GM21723 (cell line): ENCODE measurements around the gene GCK.
"Not testable (repeated sequence)": the region's sequence is repeated elsewhere in the genome, so short reads cannot be mapped to it uniquely, and the experiment has no call there.

Experiments used
- ATAC-seq: cut with Tn5 transposase; IDR thresholded peaks from one replicate; pipeline ENCODE4 v1.9.1; 2021; ENCODE audit warnings: mild to moderate bottlenecking, moderate library complexity; ENCODE audit not compliant: unreplicated experiment

The GCK gene

DNA sequence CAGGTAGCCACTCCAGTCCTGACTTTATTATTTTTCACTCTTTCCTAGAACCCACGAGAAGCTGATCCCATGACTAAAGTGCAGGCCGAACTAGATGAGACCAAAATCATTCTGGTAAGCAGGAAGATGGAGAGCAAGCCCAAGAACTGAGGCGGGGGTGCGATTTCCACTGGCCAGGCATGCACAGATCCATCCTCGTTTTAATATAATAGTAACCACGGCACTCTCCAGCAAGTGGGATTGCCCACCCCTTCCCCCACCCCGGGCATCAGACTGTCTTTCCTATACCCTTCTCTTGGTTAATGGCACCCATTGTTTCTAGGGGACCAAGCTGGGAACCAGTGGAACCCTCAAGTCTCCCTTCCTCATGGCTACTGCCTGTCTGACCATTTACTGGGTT lies 18.8 kb upstream of the GCK start:
- ATAC-seq: no peak

DNA sequence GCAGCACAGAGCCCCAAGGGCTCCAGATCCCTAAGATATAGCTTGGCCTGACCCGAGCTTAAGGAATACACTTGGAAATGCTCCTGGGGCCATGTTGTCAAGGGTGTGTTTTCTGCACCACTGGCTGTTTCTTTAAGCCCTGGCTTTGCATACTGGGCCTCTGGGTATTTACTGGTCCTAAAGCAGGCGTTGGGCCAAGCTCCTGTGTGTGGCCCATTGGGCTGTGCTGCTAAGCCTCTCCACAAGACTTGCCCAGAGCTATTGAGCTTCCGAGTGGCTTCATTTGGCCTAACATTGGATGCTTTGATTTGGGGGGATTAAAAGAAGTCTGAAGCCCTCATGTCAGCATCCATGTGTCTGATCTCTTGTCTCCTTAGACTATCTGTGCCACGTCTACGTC lies 16.8 kb upstream of the GCK start:
- ATAC-seq: no peak

DNA sequence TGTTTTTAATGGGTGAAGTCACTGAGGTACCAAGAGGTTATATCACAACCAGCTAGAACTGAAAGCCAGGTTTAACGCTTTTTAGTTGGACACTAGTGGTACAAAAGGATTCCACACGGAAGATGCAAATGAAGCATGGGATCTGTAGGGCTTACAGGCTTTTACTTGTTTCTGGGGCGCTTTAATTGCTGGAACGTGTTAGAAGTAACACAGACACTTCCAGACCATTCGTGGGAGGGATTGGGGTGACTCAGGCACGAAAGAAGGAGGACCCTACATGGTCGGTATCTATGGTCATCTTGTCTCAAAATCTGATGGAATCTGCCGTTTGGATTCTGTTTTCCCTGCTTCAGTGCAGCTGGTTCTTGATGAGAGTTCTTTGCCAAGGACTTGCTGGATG lies 12.6 kb upstream of the GCK start:
- ATAC-seq: no peak

DNA sequence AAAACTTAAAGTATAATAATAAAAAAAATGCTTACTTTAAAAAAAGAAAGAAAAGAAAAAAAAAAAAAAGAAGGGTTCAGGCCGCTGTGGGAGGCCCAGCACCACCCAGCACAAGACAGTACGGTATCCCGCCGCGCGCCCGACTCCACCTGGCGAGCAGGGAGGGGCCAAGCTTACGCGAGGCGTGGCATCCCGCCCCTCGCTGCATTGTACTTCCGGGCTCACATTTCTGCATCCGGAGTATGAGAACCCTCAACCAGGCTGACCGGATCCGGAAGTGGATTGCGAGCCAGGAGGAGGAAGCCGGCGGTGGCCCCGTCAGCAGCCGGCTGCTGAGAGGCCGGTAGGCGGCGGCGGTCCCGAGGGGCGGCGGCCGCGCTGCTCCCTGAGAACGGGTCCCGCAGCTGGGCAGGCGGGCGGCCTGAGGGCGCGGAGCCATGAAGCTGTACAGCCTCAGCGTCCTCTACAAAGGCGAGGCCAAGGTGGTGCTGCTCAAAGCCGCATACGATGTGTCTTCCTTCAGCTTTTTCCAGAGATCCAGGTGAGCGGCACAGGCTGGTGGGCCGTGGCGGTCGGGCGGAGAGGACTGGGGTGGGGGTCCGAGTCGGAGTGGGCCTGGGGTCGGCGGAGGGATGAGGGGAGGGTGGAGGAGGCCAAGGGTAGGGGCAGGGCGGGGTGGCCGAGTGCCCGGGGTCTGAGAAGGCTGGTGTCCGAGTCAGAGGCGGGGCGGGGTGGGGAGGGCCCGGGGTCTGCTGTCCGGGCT lies 11.6 kb upstream of the GCK start, which contains the start of gene YKT6:
Gene YKT6, plus strand, starts transcription at position 280 of the 763 bp plus-strand sequence. Its CDS starts 158 bp downstream, at position 438.
- peak; percentile 99 for ATAC-seq

DNA sequence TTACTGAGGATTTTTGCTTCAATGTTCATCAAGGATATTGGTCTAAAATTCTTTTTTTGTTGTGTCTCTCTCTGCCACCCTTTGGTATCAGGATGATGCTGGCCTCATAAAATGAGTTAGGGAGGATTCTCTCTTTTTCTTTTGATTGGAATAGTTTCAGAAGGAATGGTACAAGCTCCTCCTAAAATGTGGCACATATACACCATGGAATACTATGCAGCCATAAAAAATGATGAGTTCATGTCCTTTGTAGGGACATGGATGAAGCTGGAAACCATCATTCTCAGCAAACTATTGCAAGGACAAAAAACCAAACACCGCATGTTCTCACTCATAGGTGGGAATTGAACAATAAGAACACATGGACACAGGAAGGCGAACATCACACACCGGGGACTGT lies 10.9 kb upstream of the GCK start:
- ATAC-seq: not testable (repeated sequence)

DNA sequence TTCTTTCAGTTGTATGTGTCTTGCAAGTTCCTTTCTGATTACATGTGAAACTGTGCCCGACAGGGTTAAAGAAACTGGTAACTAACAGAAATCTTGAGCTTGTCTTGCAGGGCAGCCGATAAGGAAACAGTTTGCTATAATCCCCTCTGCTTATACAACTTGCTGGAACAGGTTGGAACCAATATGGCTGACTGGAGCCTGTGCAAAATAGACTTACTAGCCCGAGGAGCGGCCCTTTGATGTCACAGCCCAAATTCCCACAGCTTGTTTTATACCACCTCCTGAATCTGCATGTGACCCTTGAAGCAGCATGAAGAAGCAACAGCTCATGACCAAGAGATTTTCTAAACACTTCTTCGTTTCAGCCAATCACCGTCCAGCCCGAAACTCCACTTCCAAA lies 8.2 kb upstream of the GCK start:
- no peak for ATAC-seq

DNA sequence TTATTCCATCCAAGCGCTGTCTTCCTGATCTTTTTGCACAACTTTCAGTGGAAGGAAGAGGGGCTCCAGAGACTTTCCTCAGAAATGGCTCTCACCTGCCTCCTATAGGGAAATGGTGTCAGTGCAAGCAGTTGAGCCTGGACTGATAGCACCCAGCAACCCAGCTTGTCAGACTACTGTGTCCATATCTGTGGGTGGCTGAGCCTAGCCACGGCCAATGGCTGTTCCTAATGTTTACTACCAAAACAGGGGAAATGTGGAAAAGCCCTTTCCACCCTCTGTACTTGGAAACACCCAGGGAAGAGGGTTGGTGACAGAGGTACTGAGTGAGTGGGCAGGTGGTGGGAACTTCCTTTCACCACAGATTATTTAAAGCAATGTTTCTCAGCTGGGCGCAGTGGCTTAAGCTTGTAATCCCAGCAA lies 7.2 kb upstream of the GCK start:
- ATAC-seq: no peak

DNA sequence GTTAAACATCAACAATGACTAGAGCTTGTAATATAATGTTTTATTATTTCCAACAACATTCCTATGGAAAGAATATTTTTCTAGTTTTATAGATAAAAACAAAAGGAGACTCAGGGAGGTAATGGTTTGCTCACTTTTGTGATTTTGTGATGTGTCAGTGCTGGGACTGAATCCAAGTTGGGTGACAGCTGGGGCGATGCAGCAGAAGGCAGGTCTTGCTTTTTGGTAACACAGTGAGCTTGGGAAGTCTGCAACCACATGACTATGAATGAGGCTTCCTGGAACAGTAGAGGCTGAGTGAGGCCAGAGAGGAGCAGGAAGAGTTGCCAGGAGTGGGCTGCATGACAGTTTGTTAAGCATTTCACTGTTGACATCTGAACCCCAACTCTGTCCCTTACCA lies 6.7 kb upstream of the GCK start:
- no peak for ATAC-seq

DNA sequence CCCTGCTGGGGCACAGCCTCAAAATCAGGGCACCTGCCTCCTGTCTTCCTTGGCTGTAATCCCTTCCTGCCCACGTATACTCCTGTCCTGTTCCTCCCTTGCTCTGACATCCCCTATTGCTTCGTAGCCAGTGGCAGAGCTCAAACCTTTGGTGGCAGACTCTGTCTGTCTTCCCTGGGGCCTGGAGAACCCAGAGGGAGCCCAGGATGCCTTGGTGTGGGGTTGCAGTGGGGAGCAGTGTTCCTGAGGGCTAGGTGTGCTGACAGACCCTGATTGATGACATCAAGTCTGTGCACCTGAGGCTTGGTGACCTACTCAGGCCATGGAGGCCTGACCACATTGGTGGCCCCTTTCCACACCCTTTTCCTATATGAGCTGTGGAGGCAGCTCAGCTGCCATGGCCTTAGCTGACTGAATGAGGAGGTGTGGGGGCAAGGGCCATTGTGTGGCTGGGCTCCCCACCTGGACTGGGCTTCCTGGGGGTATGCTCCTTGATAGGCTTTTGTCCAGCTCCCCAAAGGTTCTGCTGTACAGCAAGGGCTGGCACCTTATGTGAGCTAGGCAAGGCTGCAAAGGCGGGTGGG lies 5.4 kb upstream of the GCK start:
- ATAC-seq: no peak

DNA sequence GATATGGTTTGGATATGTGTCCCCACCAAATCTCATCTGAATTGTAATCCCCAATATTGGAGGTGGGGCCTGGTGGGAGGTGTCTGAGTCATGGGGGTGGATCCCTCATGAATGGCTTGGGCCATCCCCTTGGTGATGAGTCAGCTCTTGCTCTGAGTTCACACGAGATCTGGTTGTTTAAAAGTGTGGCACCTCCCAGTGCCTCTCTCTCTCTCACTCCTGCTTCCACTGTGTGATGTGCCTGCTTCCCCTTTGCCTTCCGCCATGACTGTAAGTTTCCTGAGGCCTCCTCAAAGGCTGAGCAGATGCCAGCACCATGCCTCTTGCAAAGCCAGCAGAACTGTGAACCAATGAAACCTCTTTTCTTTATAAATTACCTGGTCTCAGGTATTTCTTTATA lies 4.8 kb upstream of the GCK start:
- no peak for ATAC-seq

DNA sequence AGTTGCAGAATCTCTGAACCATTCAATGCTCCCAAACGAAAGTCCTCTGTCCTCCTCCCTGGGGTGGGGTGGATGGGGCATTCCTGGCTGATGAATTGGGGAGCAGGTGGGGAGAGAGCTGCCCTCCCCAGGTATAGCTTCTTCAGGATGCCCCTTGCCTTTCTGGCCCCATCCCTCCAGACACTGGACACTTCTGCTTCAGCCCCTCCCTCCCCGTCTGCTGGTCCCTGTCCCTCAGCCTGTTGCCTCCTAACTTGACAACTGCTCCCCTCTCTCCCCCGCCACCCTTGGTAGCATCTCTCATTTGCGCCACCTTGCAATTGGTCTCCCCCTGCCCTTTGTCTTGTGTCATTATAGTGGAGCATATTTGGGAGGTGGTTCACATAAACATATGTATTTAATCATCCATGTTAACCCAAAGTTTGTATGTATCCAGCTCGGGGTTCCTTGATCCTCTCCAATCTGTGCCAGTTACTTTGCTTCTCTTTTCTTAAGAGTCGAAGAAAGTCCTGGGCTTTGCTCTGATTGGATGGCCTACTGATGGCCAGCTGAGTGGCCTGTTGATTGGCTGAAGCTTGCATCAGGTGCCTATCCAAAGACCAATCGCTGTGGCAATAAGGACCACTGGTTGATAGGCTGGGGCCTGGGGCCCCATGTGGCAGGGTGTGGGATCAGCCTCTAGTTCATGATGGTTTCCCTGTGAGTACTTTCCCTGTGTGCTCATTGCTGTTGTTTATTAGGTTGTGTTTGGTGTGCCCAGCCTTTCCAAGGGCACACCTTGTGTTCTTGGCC lies 4.0 kb upstream of the GCK start:
- no peak for ATAC-seq

DNA sequence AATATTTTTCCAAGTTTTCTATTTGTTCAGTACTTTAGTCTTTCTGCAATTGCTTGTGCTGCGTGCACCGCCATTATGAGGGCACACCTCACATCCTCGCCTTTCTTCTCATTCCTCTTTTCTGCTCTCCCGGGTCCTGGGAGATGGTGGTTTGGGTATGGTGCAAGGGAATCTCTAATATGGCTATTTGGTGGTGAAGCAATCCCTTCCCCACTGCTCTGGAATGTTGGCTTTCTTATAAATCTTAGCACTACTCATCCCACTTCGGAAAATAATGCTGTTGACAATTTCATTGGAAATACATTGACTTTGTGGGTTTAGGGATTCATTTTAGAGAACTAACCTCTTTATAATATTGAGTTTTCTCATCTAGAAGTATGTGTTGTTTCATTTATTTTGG lies 1.9 kb upstream of the GCK start:
- ATAC-seq: no peak

DNA sequence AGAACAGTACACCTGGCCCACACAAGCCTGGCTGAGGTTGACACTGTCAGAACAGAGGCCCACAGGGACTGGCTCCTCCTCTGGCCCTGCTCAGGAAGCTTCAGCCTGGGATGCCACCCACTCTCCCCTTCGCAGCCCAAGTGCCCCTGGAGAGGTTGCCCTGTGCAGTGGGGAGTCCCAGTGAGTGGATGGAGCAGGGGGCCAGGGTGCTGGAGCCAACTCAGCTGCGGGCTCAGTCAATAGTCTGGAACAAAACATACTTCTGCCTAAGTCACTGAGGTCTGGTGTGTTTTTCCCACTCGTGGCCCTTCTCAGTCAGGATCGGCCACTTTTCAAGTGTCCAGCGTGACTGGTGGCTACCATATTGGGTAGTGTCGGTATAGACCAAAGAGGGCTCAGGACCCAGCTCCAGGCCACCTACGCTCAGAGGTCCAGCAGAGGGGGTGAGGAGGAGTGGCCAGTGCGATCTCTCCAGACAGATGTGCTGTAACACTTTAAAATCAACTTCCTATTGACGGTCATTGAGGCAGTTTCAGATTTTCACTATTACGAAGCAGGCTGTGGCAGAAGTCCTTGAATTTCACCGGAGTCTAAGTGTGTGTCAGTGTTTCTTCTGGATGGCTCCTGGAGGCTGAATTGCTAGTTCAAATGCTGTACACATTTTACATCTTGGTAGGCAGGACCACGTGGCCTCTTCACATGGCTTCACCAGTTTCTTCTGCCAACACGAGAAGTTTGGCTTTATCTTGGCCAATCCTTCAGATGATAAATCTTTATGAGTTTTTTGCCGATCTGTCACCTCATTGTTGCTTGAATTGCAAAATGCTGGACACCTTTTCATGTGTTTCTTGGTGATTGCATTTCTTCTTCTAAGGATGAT lies 994 bp upstream of the GCK start:
- ATAC-seq: no peak

DNA sequence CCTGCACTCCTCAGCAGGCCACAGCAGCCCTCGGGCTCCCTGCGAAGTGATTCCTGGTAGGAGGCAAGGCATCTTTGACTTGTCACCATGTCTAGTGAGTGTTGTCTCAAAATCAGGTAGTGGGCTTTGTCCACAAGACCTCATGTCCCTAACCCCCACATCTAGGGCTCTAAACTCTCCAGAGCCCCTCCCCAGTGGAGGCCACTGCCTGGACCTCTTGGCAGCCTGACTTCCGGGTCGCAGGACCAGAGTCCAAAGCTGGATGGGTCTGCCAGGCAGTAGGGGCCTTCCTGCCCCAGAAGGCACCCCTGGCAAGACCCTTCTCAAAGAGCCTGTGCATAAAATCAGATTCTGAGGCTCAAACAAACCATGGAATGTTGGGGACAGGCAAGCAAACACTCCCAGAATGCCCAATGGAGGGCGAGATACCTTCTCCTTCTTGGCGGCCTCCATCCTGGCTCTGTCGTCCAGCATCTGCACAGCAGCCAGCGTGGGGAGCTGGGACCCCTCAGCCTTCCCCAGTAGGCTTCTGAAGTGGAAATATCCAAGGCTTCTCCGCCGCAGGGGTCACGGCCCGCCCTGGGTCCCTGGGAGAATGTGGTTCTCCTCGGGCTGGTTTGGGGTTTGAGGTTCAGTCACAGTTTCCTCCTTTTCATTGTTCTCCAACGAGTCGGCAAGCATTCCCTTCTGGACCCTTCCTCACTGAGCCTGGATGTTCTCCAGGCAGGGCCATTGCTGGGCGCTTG lies 586 bp downstream of the GCK start:
- no peak for ATAC-seq

DNA sequence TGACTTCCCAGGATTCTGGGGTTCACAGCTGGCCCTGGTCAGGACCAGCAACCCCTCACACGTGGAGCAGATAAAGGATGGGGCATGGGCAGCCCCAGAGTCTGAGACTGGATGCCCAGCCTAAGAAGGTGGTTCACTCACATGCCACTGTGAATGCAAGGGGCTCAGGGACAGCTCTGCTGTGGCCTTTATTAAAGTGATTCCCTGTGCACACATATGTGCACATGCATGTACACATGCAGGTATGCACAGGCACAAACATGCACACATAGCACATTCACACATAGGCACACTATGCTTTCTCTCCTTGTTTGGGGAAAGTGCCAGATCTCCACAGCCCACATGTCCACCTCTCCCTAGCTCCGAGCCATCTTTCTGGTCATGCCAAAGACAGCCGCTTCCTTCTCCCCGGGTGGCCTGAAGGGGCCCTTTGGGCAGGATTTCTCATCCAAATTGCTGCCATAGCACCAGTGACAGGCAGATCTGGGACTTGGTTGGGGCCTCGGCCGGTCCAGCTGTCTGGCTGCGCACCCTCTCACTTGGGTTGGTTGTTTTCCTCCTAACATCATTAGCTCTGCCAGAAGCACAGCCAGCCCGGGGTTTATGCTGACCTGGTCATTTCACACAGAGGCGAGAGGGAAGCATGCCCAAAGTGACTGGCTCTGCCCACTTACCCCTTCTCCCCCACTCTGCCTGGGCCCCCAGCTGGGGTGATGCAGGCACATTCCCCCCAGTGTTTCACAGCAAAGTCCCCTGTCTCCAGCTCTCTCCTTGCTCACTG lies 1.4 kb downstream of the GCK start:
- ATAC-seq: no peak

DNA sequence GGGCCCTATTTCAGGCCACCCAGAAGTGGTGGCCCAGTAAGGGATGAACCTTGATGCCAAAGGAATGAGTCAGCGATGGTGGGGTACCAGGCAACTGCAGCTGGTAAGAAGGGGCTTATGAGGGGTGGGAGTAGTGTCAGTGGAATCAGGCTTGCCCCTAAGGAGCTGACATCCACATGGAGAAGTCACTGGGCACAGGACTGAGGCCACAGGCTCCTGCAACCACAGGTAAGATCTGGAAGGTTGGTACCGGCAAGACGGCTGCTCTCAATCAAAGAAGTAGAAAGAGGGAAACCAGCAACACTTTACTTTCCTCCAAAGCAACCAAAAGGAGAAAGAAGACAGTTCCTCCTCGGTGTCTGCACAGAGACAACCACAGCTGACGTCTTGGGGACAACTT lies 2.5 kb downstream of the GCK start:
- ATAC-seq: no peak

DNA sequence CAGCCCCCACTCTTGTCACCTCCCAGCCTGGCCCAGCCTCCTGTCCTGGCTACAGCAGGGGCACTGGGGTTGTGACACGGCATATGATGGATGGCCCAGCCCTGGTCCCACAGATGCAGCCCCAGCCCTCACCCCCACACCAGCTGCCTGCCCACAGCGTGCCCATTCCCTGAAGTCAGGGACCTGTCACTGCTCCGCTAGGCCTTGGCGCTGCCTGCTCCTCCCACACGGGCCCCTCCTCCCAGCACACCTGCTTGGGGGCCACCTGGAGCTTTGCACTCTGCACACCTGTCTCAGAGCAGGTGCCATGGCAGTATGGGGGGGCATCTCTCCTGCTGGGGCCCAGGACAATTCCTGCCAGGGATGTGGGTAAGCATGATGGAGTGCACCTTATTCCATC lies 3.5 kb downstream of the GCK start:
- no peak for ATAC-seq

DNA sequence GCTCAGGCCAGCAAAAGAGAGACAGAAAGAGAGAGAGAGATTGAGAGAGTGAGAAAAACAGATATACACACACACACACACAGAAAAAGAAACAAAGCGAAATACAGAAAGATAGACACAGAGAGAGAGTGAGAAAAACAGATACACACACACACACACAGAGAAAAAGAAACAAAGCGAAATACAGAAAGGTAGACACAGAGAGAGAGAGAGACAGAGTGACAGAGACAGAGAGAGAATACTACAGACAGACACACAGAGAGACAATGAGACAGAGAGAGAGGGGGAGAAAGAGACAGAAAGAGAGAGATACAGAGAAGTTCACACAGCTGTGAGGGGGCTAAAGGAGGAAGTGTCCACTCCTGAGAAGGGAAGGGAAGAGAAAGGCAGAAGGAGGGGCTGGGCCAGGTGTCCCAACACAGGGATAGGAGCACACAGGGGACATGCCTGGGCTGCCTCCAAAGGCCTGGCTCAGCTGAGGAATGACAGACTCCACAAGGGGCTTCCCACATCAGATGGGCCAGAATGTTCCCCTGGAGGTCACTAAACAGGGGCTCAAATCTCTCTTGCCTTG lies 4.3 kb downstream of the GCK start:
- ATAC-seq: no peak

DNA sequence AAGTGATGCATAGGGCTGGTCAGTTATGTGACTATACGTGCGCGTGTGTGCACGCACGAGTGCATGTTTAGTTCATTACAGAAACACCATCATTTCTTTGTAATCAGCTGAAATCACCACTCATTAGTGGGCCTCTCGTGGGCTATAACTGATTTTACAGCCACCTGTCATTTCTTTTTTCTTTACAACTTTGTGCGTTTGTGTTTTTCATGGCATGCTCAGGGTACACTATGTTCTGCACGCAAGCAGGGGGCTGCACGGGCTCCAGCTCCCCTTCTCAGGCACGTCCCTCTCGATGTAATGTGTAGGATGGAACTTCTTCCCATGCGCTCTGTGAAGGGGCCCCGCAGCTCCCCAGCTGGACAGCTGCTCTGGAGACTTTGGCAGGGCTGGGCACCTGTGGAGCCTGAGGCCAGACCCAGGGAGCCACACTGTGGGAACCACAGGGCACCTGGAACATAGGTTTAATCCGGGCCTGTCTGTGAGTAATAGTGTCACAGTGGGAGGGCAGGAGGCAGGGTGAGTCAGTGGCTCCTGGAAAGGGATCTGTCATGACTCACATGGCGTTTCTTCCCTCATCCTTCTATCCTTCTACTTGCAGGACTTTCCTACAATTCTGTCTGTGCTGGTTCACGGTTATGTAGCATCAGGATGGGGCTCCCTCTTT lies 4.9 kb downstream of the GCK start:
- no peak for ATAC-seq
